Measurements from ENCODE around the gene PROKR2.

The PROKR2 gene

GRCh38 chr20:5316188-5317158, at the start of gene PROKR2:
Gene PROKR2 (minus strand): TSS chr20:5316954. CDS start chr20:5314369, 2,585 bp downstream.
- Histone ChIP-seq H3K4me3 (no peak within 1 kb of the TSS), H3K4me1 (peaks cover 0 to 12% (median 0%) of the 10 kb centered on the region in 4 donors), H3K9me3 (peaks cover 0 to 6% (median 0%) of the 10 kb centered on the region in 3 donors), H3K27ac (no peak within 1 kb of the TSS), H3K36me3 (no peaks in the 10 kb centered on the region), H3K27me3 (peaks cover 0 to 46% of the 10 kb centered on the region in 2 donors)
- intact Hi-C loops (cut with DNase I; ENCODE audit: low total_unique reads): no loop called here
- peak in 1 of 2 donors; percentile 59 for DNase-seq
- no peak for TF ChIP-seq CTCF (IDR thresholded peaks at IDR 0.05)

DNA sequence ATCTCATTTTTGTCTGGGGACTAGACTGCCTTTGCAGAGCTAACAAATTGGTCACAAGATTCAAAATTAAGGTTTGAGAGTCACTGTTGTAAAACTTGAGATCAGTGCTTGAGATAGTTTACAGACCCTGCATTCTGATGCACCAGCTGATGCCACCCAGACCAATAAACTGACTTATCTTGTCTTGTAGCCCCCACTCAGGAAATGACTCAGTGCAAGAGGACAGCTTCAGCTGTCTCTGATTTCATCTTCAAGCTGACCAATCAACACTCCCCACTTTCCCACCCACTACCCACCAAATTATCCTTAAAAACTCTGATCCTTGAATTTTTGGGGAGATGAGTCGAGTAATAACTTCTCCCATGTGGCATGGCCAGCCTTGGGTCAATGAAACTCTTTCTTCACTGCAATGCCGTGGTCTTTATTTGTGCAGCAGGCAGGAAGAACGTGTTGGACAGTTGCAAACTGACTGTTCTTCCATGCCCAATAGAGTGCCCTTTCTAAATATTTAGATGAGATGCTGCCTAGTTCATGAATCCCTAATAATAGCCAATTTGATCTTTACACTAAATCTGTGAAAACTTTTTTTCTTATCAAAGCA, 48.3 kb upstream of the PROKR2 start:
- TF ChIP-seq CTCF (IDR thresholded peaks at IDR 0.05): no peak
- Histone ChIP-seq H3K9me3 (no peaks in the 10 kb centered on the region), H3K4me3 (no peak overlapping the region), H3K27ac (no peak overlapping the region), H3K36me3 (no peaks in the 10 kb centered on the region), H3K27me3 (no peaks in the 10 kb centered on the region), H3K4me1 (no peaks in the 10 kb centered on the region)
- no peak for DNase-seq
- intact Hi-C loops (cut with DNase I; ENCODE audit: low total_unique reads): no loop called here

DNA sequence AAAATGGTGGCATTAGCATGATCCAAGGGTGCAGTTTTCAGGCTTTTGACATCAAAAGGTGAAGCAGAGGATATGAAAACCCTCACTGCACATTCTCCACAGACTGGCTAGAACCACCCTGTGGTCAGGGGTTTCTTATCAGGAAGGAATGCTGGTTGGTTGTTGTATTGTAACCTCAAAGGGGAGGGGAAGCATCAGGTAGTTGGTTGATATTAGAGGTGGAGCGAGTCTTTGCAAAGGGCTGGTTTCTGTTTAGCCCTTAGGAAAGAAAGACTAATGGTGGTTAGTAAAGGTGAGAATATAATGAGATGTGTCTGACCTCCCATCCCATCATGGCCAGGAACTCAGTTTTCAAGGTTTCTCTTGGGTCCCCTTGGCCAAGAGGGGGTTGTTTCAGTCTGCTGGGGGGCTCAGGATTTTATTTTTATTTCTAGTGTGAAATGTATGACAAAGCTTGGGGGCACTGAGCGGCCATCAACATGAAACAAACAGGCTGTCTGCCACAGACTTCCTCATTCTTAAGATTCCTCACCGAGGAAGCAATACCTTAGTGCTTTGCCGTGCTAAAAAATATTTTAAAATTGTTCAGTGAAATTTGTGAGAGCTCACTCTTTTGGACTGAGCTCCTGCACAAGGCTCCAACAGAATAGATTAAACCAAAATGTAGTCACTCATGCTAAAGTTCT, 47.5 kb upstream of the PROKR2 start:
- DNase-seq: no peak
- no peak for TF ChIP-seq CTCF (IDR thresholded peaks at IDR 0.05)
- Histone ChIP-seq H3K4me1 (no peaks in the 10 kb centered on the region), H3K36me3 (no peaks in the 10 kb centered on the region), H3K27me3 (no peaks in the 10 kb centered on the region), H3K27ac (no peak overlapping the region), H3K9me3 (no peaks in the 10 kb centered on the region), H3K4me3 (no peak overlapping the region)
- intact Hi-C loops (cut with DNase I; ENCODE audit: low total_unique reads): no loop called here

GRCh38 chr20:5362771-5363170, 46.0 kb upstream of the PROKR2 start:
- Histone ChIP-seq H3K27me3 (no peaks in the 10 kb centered on the region), H3K36me3 (no peaks in the 10 kb centered on the region), H3K4me3 (no peak overlapping the region), H3K4me1 (no peaks in the 10 kb centered on the region), H3K27ac (no peak overlapping the region), H3K9me3 (no peaks in the 10 kb centered on the region)
- TF ChIP-seq CTCF (IDR thresholded peaks at IDR 0.05): no peak
- intact Hi-C loops (cut with DNase I; ENCODE audit: low total_unique reads): no loop called here
- no peak for DNase-seq

- Histone ChIP-seq H3K36me3 (no peaks in the 10 kb centered on the region), H3K27ac (no peak overlapping the region), H3K4me3 (no peak overlapping the region), H3K9me3 (no peaks in the 10 kb centered on the region), H3K27me3 (no peaks in the 10 kb centered on the region), H3K4me1 (no peaks in the 10 kb centered on the region)
- TF ChIP-seq CTCF (IDR thresholded peaks at IDR 0.05): no peak
- intact Hi-C loops (cut with DNase I; ENCODE audit: low total_unique reads): no loop called here
- DNase-seq: no peak
These were observed 44.4 kb upstream of the PROKR2 start for GRCh38 chr20:5361176-5361575.
